ENCODE measurements around the gene CAV3.
"Not testable (repeated sequence)": the region's sequence is repeated elsewhere in the genome, so short reads cannot be mapped to it uniquely, and the experiment has no call there.

Gene CAV3

DNA sequence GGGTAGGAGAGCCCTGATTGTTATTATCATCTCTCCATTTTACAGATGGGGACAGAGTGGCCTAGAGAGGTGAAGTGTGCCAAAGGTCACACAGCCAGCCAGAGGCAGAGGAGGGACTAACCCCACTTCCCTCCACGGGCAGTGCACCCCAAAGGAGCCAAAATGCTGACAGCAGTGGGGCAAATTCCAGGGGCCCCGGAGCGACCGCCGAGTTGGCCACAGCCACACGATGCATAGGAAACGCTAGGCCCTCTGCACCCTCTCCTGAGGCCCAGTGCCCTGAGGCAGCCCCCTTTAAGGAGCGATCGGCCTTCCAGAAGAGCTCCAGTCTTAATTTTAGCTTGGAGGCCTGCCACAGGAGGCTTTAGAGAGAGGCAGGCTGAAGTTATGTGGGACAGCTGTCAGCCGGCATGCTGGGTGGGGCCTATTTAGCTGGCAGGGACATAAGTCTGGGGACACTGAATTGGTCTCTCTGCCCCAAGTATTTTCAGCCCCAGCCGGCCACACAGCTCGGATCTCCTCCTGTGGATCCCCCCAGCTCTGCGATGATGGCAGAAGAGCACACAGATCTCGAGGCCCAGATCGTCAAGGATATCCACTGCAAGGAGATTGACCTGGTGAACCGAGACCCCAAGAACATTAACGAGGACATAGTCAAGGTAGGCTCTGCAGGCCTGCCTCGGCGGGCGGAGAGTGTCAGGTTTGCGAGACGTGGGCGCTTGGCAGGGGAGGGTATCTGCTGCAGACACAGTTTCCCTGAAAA lies at the start of gene CAV3:
Gene CAV3, plus strand, starts transcription at position 471 of the 763 bp plus-strand sequence. Its CDS starts 75 bp downstream, at position 546.
- H2AFZ ChIP-seq (ENCODE audit: low read length, unreplicated experiment) = no peak within 1 kb of the TSS
- H3K36me3 ChIP-seq (ENCODE audit: insufficient read depth, low read length) = no peaks in the 10 kb centered on the region
- no peak within 1 kb of the TSS for H3K27ac ChIP-seq (ENCODE audit: low read depth, low read length)
- peaks cover 5% of the 10 kb centered on the region for H3K4me1 ChIP-seq (ENCODE audit: control insufficient read depth, insufficient read depth, low read length, unreplicated experiment)
- no peak within 1 kb of the TSS for H3K4me3 ChIP-seq (ENCODE audit: low read depth, low read length)
- H3K79me2 ChIP-seq (ENCODE audit: control insufficient read depth, insufficient read depth, low read length, unreplicated experiment) = no peaks in the 10 kb centered on the region
- H3K27me3 ChIP-seq (ENCODE audit: insufficient read depth, low read length) = no peaks in the 10 kb centered on the region

DNA sequence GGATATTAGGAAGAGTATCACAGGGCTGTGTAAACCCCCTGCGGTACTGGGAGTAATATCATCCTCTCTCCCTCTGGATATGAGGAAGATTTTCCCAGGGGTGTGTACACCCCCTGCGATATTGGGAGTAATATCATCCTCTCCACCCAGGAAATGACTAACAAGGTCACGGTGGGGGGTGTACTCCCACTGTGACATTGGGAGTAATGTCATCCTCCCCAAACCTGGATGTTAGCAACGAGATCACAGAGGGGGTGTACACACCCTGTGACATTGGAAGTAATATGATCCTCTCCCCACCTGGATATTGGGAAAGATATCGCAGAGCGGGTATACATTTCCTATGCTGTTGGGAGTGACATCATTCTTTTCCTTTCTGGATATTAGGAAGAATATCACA lies 48.6 kb upstream of the CAV3 start:
- not testable (repeated sequence) for H3K79me2 ChIP-seq (ENCODE audit: control insufficient read depth, insufficient read depth, low read length, unreplicated experiment); H2AFZ ChIP-seq (ENCODE audit: low read length, unreplicated experiment); H3K27me3 ChIP-seq (ENCODE audit: insufficient read depth, low read length); H3K4me1 ChIP-seq (ENCODE audit: control insufficient read depth, insufficient read depth, low read length, unreplicated experiment); H3K36me3 ChIP-seq (ENCODE audit: insufficient read depth, low read length); H3K27ac ChIP-seq (ENCODE audit: low read depth, low read length); H3K4me3 ChIP-seq (ENCODE audit: low read depth, low read length)

- H3K36me3 ChIP-seq (ENCODE audit: insufficient read depth, low read length); H3K4me1 ChIP-seq (ENCODE audit: control insufficient read depth, insufficient read depth, low read length, unreplicated experiment); H3K27ac ChIP-seq (ENCODE audit: low read depth, low read length); H2AFZ ChIP-seq (ENCODE audit: low read length, unreplicated experiment); H3K27me3 ChIP-seq (ENCODE audit: insufficient read depth, low read length); H3K79me2 ChIP-seq (ENCODE audit: control insufficient read depth, insufficient read depth, low read length, unreplicated experiment); H3K4me3 ChIP-seq (ENCODE audit: low read depth, low read length): not testable (repeated sequence)
Measured at GRCh38 chr3:8691295-8691694, 42.3 kb upstream of the CAV3 start.

- Histone ChIP-seq H3K27ac (ENCODE audit: low read depth, low read length) (no peak overlapping the region), H3K79me2 (ENCODE audit: control insufficient read depth, insufficient read depth, low read length, unreplicated experiment) (no peaks in the 10 kb centered on the region), H3K27me3 (ENCODE audit: insufficient read depth, low read length) (peaks cover 20% of the 10 kb centered on the region; the same call in 1 of the 2 replicates), H3K36me3 (ENCODE audit: insufficient read depth, low read length) (no peaks in the 10 kb centered on the region), H3K4me1 (ENCODE audit: control insufficient read depth, insufficient read depth, low read length, unreplicated experiment) (no peaks in the 10 kb centered on the region), H3K4me3 (ENCODE audit: low read depth, low read length) (no peak overlapping the region), H2AFZ (ENCODE audit: low read length, unreplicated experiment) (no peak overlapping the region)
Measured at GRCh38 chr3:8702560-8702959, 31.0 kb upstream of the CAV3 start.

GRCh38 chr3:8705575-8705974 lies 28.0 kb upstream of the CAV3 start:
- Histone ChIP-seq H3K79me2 (ENCODE audit: control insufficient read depth, insufficient read depth, low read length, unreplicated experiment) (no peaks in the 10 kb centered on the region), H3K4me3 (ENCODE audit: low read depth, low read length) (no peak overlapping the region), H3K27me3 (ENCODE audit: insufficient read depth, low read length) (peaks cover 31% of the 10 kb centered on the region; the same call in 1 of the 2 replicates), H2AFZ (ENCODE audit: low read length, unreplicated experiment) (no peak overlapping the region), H3K36me3 (ENCODE audit: insufficient read depth, low read length) (no peaks in the 10 kb centered on the region), H3K4me1 (ENCODE audit: control insufficient read depth, insufficient read depth, low read length, unreplicated experiment) (no peaks in the 10 kb centered on the region), H3K27ac (ENCODE audit: low read depth, low read length) (no peak overlapping the region)

DNA sequence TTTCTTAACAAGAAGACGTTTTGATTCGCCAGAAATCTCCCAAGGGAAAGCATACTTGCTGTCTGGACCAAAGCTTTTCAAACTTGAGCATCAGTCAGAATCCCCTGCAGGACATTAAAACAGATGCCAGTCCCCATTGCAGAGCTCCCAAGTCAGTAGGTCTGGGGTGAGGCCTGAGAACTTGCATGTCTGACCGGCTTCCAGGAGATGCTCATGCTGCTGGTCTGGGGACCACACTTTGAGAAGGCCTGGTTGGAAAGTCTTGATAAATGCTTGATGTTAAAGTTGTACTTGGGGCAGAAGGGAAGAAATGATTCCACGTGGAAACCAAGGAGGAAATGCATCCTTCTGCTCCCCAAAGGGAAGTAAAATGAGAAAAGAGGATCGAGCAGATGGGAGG lies 24.3 kb upstream of the CAV3 start:
- Histone ChIP-seq H3K4me3 (ENCODE audit: low read depth, low read length) (no peak overlapping the region), H2AFZ (ENCODE audit: low read length, unreplicated experiment) (no peak overlapping the region), H3K4me1 (ENCODE audit: control insufficient read depth, insufficient read depth, low read length, unreplicated experiment) (peaks cover 15% of the 10 kb centered on the region), H3K27ac (ENCODE audit: low read depth, low read length) (no peak overlapping the region), H3K36me3 (ENCODE audit: insufficient read depth, low read length) (no peaks in the 10 kb centered on the region), H3K27me3 (ENCODE audit: insufficient read depth, low read length) (peaks cover 31% of the 10 kb centered on the region; the same call in 1 of the 2 replicates), H3K79me2 (ENCODE audit: control insufficient read depth, insufficient read depth, low read length, unreplicated experiment) (no peaks in the 10 kb centered on the region)

GRCh38 chr3:8709801-8710507 lies 23.6 kb upstream of the CAV3 start:
- no peak overlapping the region for H2AFZ ChIP-seq (ENCODE audit: low read length, unreplicated experiment)
- no peak overlapping the region for H3K27ac ChIP-seq (ENCODE audit: low read depth, low read length)
- peaks cover 15% of the 10 kb centered on the region for H3K4me1 ChIP-seq (ENCODE audit: control insufficient read depth, insufficient read depth, low read length, unreplicated experiment)
- H3K27me3 ChIP-seq (ENCODE audit: insufficient read depth, low read length) = peaks cover 29% of the 10 kb centered on the region; the same call in 1 of the 2 replicates
- no peaks in the 10 kb centered on the region for H3K79me2 ChIP-seq (ENCODE audit: control insufficient read depth, insufficient read depth, low read length, unreplicated experiment)
- H3K36me3 ChIP-seq (ENCODE audit: insufficient read depth, low read length) = no peaks in the 10 kb centered on the region
- H3K4me3 ChIP-seq (ENCODE audit: low read depth, low read length) = no peak overlapping the region

GRCh38 chr3:8712045-8712907 lies 21.3 kb upstream of the CAV3 start:
- Histone ChIP-seq H2AFZ (ENCODE audit: low read length, unreplicated experiment) (no peak overlapping the region), H3K36me3 (ENCODE audit: insufficient read depth, low read length) (no peaks in the 10 kb centered on the region), H3K4me1 (ENCODE audit: control insufficient read depth, insufficient read depth, low read length, unreplicated experiment) (peaks cover 15% of the 10 kb centered on the region), H3K27me3 (ENCODE audit: insufficient read depth, low read length) (peaks cover 12% of the 10 kb centered on the region; the same call in 1 of the 2 replicates), H3K79me2 (ENCODE audit: control insufficient read depth, insufficient read depth, low read length, unreplicated experiment) (no peaks in the 10 kb centered on the region), H3K27ac (ENCODE audit: low read depth, low read length) (no peak overlapping the region), H3K4me3 (ENCODE audit: low read depth, low read length) (no peak overlapping the region)

GRCh38 chr3:8712908-8713255 lies 20.7 kb upstream of the CAV3 start:
- H3K4me1 ChIP-seq (ENCODE audit: control insufficient read depth, insufficient read depth, low read length, unreplicated experiment) = peaks cover 15% of the 10 kb centered on the region
- H3K4me3 ChIP-seq (ENCODE audit: low read depth, low read length) = no peak overlapping the region
- H2AFZ ChIP-seq (ENCODE audit: low read length, unreplicated experiment) = no peak overlapping the region
- H3K27ac ChIP-seq (ENCODE audit: low read depth, low read length) = no peak overlapping the region
- H3K36me3 ChIP-seq (ENCODE audit: insufficient read depth, low read length) = no peaks in the 10 kb centered on the region
- peaks cover 8% of the 10 kb centered on the region; the same call in 1 of the 2 replicates for H3K27me3 ChIP-seq (ENCODE audit: insufficient read depth, low read length)
- H3K79me2 ChIP-seq (ENCODE audit: control insufficient read depth, insufficient read depth, low read length, unreplicated experiment) = no peaks in the 10 kb centered on the region

GRCh38 chr3:8713901-8714759 lies 19.5 kb upstream of the CAV3 start:
- no peak overlapping the region for H3K4me3 ChIP-seq (ENCODE audit: low read depth, low read length)
- H3K27ac ChIP-seq (ENCODE audit: low read depth, low read length) = no peak overlapping the region
- H3K27me3 ChIP-seq (ENCODE audit: insufficient read depth, low read length) = peaks cover 4% of the 10 kb centered on the region; the same call in 1 of the 2 replicates
- H3K36me3 ChIP-seq (ENCODE audit: insufficient read depth, low read length) = no peaks in the 10 kb centered on the region
- H2AFZ ChIP-seq (ENCODE audit: low read length, unreplicated experiment) = no peak overlapping the region
- peaks cover 15% of the 10 kb centered on the region for H3K4me1 ChIP-seq (ENCODE audit: control insufficient read depth, insufficient read depth, low read length, unreplicated experiment)
- H3K79me2 ChIP-seq (ENCODE audit: control insufficient read depth, insufficient read depth, low read length, unreplicated experiment) = no peaks in the 10 kb centered on the region
